GM15510 (cell line): Measurements from ENCODE around the gene AQP6.

ENCODE experiments used
- POLR2A ChIP-seq: IDR thresholded peaks from 3 replicates; pipeline ENCODE4 v1.6.1; 2011; ENCODE audit warnings: borderline replicate concordance; ENCODE audit not compliant: insufficient read length; ENCODE audit errors: extremely low read depth

The AQP6 gene

DNA sequence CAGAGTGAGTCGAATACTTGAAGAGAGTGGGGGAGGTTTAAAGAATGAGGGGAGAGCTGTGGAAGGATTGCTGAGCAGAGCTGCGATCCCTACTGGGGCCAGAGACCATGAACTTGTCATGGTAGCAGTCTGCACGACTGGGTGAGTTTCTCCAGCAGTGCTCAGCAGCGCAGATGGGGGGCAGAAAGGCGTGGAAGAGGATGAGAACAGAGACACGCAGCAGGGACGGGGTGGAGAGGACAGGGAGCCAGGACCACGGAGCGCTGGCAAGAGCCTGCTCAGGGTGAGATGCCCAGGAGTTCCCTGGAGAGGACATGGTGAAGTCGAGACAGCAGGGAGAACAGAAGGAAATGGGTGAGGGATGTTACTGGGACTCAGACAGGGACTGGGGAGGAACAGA, 2.1 kb upstream of the AQP6 start:
- no peak for TF ChIP-seq POLR2A

DNA sequence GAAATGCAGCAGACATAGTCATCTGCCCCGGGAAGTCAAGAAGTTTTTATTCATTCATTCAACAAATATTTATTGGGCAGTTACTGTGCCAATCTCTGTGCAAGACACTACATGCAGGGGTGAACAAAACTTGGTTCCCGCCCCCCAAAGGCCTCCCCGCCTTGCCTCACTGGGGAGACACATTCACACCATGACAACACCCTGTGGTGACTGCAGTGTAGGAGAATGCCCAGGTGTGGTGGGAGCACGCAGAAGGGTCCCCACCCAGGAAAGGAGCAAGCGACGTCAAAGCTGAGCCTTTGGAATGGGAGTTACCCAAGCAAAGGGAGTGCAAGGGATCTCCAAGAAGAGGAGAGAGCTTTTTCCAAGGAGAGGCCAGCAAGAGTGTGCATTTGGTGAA, 1.6 kb upstream of the AQP6 start:
- TF ChIP-seq POLR2A, result no peak

DNA sequence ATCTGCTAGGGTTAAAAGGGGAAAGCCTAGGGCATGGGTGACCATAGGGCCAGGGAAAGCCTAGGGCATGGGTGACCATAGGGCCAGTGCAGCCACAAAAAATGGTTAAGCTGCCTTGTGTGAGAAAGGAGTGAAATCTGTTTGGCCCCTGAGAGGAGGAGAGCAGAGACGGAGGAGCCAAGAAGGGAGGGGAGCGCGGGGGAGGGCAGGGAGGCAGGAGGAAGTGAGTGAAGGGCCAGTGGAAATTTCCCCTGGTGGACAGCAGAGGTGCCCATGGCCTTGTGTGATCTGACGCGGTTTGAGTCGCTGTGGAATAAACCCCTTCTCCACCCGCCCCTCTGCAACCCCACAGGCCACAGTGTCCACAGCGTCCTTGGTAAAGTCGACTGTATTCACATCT, 618 bp upstream of the AQP6 start:
- no peak for TF ChIP-seq POLR2A

DNA sequence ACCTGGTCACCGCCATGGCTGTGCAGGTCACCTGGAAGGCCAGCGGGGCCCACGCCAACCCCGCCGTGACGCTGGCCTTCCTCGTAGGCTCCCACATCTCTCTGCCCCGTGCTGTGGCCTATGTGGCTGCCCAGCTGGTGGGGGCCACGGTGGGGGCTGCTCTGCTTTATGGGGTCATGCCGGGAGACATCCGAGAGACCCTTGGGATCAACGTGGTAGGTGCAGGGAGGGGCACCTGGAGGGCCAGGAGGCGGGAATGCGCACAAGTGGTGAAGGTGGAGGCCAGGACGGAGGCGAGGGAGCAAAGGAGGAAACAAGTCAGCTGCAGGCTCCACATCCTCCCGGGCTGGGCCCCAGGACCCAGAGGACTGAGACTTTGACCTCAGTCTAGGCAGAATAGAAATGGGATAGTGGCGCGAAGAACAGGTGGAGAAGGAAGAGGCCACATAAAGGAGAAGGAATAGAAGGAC, 649 bp downstream of the AQP6 start:
- no peak for TF ChIP-seq POLR2A

DNA sequence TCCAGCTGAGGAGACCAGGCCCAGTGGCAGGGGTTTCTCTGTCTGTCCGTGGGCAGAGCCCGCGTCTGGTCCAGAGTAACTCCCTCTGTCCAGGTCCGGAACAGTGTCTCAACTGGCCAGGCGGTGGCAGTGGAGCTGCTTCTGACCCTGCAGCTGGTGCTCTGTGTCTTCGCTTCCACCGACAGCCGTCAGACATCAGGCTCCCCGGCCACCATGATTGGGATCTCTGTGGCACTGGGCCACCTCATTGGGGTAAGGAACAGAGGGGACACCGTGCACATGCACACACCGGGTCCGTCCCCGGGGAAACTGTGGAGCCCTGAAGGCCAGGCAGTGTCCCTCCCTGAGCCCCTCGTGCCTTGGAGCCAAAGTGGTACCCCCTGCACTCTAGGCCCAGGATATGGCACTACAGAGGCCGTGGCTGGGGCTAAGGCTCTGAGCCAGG, 1.5 kb downstream of the AQP6 start:
- no peak for TF ChIP-seq POLR2A

DNA sequence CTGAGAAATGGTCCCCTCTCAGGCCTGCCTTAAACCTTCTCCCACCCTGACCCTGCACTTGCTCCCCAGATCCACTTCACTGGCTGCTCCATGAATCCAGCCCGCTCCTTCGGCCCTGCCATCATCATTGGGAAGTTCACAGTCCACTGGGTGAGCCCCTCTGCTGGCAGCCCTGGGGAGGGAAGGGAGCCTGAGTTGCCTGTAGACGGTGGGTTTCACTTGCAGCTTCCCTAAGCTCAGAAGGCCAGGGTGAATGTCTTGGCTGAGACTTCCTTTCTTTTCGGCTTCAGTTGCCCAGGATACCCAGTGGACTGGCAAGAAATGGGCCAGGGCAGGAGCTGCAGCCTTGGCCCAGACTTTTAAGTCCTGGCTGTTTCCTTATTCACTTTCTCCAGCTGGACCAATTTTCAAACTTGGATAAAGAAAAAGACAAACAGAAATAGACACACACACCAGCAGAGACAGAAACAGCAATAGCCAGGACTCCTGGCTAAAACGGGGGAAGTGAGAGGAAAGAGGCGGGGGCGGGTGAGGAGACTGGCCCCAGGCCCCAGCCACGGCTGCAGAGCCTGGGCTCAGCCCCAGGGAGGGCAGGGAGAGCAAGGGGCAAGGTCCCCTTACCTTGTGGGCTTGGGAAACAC, 2.0 kb downstream of the AQP6 start:
- TF ChIP-seq POLR2A, result no peak

DNA sequence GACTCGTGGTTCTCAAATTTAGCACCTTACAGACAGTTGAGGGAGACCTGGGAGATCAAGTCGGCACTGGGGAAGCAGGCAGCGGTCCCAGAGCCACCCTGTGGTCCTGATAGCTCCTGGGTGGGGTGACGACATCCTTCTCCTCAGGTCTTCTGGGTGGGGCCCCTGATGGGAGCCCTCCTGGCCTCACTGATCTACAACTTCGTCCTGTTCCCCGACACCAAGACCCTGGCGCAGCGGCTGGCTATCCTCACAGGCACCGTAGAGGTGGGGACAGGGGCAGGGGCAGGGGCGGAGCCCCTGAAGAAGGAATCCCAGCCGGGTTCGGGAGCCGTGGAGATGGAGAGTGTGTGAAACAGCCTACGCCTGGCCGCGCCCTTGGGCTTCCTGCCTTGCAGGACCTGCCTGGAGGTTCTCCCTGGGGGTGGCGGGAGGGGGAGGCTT, 2.6 kb downstream of the AQP6 start:
- TF ChIP-seq POLR2A, result no peak

DNA sequence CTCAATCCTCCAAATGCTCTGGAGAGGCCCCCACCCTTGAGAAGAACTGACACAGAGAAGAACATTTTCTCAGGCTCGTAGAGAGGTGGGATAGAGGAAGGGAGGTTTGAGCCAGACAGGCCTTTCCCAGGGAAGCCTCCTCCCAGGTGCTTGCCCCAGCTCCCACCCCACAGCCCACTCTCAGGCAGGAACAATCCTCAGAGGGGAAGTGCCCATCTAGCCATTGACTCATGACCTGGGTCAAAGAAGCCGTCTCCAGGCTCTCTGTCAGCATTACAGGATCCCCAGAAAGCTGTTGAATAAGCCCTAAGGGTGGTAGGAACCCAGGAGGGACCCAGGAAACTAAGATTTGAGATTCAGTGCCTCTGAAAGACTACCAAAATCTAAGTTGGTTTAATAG, 3.8 kb downstream of the AQP6 start:
- TF ChIP-seq POLR2A, result no peak

DNA sequence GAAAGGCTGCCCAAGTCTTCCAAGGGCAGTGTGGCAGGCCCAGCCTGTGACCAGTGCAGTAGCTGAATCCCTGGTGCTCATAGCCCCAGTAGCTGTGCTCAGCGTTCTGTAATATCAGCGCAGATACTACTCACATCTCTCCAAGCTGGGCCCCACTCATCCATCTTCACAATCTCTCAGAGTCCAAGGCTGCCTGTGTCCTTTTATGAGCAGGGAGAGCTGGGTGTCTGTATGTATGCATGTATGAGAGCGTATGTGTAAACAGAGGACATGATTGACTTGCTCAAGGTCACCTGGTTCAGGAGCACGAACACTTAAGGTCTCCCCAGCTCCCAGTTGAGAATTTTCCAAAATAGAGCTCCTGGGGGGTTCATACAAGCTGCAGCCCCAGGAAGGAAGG, 5.4 kb downstream of the AQP6 start:
- TF ChIP-seq POLR2A, result no peak

DNA sequence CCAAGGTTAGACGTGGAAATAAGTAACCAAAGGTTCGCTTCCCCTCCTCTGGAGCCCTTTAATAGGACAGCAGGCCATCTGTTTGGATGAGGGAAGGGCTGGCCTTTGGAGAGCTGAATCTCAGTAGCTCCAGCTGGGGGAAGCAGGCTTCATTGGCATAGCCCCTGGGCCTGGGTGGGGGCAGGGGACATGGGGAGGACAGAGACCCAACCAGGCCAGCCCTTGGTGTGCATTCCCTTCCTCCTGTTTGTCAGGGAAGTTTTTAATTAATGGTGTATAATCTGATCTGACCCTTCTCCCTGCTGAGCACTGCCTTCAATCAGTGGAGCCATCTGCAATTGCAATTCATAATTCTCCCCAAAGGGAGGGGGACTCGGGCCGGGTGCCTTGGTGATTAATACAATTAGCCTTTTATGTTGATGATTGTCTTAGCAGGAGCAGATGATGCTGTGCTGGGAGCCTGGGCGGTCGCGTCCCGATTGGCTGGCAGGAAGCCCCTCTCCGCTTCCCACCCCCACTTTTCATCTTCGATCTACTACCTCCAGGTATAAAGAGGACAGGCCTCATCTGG, 6.4 kb downstream of the AQP6 start:
- TF ChIP-seq POLR2A, result no peak

DNA sequence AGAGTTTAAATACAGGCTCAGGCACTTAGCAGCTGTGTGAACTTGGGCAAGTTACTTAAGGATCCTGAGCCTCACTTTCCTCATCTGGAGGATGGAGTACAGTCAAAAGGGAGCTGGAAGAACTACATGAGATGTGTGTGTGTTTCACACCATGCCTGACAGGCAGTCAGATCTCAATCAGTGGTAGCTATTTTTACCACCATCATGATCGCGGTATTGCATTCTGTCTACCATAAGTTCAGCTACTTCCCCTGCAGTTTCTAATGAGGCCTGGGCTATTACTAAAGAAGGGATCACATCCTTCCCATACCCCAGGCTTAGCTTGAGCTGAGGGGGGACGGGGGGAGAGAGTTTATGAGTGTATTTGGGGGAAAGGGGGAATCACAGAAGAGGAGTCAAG, 7.0 kb downstream of the AQP6 start:
- no peak for TF ChIP-seq POLR2A

DNA sequence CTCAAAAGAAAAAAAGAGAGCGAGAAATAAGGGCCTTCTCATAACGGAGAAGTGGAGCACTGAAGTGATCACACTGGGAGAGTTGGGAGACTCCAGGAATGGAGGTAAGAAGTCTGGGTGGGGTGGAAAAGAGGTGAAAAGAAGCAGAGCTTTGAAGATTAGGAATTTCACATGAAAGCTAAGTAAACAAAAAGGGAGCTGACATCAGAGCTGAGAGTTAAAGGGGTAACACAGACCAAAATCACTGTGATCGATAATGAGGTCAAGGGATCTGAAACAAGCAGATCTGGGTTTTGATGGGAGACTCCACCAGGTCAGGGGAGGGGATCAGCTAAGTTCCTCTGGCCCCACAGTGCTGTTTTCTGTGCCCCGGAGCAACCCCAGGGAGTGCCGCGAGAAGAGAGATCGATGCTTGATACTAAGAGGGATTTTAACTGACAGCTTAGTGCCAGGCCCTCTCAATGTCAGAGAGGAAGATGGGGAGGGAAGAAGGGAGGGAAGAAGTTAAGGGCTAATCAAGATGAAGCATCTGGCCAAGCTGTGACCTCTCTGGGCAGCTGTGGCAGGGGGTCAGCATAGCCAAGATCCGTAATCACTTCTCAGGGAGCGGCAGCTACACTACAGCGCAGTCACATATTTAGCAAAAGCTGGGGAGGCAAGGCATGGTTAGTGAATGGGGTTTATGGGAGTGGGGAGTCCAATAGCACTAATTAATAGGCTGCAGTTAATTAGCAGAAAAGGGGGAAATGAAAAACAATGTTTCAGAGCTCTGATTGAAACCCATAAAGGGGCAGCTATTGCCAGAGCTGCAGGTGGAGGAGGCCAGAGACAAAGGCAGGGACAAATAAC, 8.0 kb downstream of the AQP6 start:
- TF ChIP-seq POLR2A, result no peak

DNA sequence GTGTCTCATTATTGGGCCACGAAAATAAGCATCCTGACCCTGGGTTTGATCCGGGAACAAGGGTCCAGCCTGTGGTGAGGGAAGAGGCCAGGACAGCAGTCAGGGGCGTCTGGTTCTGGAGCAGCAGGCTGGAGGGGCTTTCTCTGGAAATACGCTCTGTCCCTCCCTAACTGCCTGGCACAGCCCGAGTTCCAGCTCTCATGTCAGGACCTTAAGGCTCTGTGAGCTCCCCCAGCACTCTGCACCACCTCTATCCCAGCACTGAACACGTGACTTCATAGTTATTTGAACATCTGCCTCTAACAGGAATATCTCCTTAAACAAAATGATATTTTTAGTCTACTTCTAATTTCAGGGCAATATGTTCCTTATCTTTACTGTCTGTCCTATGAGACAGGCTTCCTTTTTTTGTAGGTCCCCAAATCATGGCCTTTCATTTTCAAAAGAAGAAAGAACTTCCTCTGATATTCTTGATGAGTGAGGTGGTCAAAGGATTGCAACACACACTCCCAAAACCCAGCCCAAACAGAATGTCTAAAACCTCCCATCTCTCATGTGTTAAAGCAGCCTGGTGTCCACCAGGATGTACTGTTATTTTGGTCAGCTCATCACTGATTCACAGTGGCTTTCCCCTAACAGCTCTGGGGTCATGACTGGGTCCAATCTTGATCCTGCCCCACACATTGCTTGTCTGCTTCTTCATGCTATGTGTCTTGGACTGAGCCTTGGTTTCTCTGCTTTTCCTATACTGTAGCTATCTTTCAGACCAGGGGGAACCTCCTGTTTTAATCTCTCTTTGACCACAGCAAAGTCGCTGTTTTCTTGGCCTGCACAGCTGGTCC, 9.7 kb downstream of the AQP6 start:
- no peak for TF ChIP-seq POLR2A

DNA sequence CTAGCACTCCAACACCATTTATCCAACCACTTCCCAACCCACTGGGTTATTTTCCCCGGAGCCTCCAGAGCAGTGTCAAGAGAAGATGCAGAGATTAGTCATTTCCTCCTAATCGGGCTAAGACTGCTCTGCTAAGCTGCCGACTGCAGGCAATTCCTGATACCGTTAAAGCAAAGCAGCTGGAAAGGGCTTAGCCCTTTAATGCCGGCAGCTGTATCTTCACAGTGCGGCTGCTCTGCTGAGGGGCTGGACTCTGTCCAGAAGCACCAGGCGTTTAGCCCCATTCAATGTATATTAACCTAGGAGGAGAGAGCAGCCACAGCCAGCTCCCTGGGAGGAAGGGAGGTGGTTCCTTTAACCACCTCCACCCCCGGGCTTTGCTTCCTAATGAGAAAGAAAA, 11.1 kb downstream of the AQP6 start:
- no peak for TF ChIP-seq POLR2A

DNA sequence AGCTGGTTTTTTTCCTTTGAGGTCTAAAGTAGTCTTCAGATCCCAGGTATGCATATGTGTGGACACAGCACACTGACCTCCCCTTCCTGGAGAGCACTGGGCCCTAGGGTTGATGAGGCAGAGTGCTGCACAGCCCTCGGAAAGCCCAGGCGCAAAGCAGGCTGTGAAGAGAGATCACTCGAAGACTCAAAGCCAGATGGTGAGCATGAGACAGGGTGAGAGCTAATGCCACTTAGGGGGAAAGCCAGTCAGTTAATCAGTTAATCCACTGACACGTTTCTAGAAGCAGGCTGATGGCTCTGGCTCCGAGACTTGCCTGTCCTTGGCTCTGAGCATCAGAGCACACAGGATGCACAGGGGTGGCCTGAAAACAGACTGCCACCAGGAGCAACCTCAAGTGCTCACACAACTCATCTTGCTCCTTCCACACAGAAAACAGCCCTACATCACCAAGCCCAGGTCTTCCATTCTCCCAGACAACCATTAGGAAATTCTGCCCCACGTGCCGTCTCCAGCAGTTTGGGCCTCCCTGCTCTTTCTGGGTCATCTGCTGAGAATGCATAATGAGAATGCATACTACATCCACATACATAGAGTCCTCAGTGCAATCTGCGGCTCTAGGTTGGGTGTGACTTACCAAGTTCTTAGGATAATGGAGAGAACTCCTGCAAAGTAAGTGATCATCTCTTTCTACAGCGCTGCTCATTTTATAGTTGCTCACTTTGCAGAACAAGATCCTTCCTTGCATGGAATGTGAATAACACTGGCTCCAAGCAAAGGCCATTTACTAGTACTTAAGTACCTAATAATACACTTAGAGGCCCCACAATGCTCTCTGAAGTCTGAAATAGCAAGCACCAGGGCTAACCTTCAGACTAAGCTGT, 12.0 kb downstream of the AQP6 start:
- no peak for TF ChIP-seq POLR2A

DNA sequence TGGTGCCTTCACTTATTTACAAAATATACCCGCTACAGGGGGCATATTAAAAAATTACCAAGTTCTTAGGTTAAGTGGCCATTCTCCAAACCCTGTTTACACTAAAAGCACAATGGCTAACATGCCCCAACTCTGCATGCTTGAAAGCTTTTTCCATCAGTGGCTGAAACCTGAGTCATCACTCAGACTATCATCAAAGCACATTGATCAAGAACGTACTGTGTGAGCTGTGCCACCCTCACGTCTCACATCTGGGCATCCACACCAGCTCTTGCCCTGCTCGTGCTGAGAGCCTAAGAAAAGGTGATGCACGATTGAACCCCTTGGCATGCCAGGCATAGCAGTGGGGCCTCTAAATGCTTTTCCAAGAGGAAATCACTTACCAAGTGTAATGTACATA, 13.2 kb downstream of the AQP6 start:
- TF ChIP-seq POLR2A, result no peak
